LHCN-M2 (cell line): ENCODE results near the gene CDC42EP1. TPM values are rescaled to one million over a fixed set of nuclear protein-coding genes. Genes with fewer than 3 reads are reported as not detected.
"Not testable (repeated sequence)": the region's sequence is repeated elsewhere in the genome, so short reads cannot be mapped to it uniquely, and the experiment has no call there.

ENCODE experiments used
- DNase-seq: peaks from one replicate; pipeline ENCODE4 v3.0.0-alpha.2; 2012; ENCODE audit warnings: low read depth
- polyA plus RNA-seq: library from polyadenylated mRNA; unstranded; fragments of >200 nt; gene quantifications from one replicate; pipeline ENCODE4 v1.2.1, GENCODE V29; 2012; ENCODE audit warnings: missing spikeins
- total RNA-seq: library from RNA; depleted of rRNA; stranded (reverse); fragments of >200 nt; gene quantifications from 2 replicates; pipeline ENCODE4 v1.2.3, GENCODE V29; 2014; rRNA removed

Gene CDC42EP1, protein sequence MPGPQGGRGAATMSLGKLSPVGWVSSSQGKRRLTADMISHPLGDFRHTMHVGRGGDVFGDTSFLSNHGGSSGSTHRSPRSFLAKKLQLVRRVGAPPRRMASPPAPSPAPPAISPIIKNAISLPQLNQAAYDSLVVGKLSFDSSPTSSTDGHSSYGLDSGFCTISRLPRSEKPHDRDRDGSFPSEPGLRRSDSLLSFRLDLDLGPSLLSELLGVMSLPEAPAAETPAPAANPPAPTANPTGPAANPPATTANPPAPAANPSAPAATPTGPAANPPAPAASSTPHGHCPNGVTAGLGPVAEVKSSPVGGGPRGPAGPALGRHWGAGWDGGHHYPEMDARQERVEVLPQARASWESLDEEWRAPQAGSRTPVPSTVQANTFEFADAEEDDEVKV
- 49.0 and 52.9 TPM in 2 replicates for total RNA-seq
- 98.5 TPM for polyA plus RNA-seq

GRCh38 chr22:37559901-37560607, at the start of gene CDC42EP1:
Gene CDC42EP1, plus strand, starts transcription at chr22:37560480. Its CDS starts 5,870 bp downstream, at chr22:37566350.
- peak; percentile 65 for DNase-seq

- no peak for DNase-seq
Measured at GRCh38 chr22:37511395-37512104, 48.7 kb upstream of the CDC42EP1 start.

- no peak for DNase-seq
Measured at GRCh38 chr22:37514526-37515051, 45.7 kb upstream of the CDC42EP1 start.

GRCh38 chr22:37515901-37516300, 44.4 kb upstream of the CDC42EP1 start:
- DNase-seq, result no peak

DNA sequence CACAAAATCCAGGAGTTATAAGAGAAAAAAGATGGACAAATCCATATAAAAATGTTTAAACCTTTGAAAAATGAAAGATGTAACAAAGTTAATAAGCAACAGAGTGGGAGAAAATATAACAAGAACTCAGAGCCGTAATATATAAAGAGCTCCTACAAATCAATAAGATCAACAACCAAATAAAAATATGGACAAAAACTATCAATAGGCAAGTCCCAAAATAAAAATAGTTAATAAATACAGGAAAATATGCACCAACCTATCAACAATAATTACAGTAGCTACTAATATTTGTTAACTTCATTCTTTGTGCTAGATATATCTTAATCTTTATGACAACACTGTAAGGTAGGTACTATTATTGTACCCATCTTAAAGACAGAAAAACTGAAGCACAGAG, 43.8 kb upstream of the CDC42EP1 start:
- no peak for DNase-seq

GRCh38 chr22:37517826-37518450, 42.3 kb upstream of the CDC42EP1 start:
- DNase-seq, result no peak

DNA sequence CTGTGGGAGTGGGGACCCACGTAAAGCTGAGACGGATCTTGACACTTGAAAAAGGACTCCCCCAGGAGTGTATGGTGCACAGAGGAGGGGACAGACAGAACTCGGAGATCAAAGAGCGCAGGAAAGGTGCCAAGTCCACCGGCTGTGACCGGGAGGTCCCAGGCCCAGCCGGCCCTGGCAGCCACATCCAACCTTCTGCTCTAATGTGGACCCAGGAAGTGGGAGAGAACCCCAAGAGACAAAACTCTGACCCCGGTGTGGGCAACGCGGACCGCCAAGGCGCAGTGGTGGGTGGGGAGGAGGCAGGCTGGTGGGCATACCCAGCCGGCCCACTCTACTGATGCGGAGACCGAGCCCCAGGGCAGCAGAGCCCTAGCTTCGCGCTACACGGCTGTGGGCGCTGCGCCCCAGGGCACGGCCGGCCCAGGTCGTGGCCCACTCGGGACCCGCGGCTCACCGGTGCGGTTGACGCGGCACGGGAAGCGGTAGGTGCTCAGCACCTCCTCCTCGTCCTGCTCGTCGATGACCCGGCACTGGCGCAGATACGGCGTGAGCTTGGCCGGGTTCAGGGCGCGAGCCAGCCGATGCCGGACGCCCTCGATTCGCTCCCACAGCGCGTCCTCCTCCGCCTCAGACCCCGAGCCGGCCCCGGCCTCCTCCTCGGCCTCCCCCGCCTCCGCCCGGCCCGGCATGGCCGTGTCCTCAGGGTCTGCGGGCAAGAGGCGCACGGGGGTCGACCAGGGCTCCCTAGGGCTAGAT, 41.6 kb upstream of the CDC42EP1 start:
- no peak for DNase-seq

DNA sequence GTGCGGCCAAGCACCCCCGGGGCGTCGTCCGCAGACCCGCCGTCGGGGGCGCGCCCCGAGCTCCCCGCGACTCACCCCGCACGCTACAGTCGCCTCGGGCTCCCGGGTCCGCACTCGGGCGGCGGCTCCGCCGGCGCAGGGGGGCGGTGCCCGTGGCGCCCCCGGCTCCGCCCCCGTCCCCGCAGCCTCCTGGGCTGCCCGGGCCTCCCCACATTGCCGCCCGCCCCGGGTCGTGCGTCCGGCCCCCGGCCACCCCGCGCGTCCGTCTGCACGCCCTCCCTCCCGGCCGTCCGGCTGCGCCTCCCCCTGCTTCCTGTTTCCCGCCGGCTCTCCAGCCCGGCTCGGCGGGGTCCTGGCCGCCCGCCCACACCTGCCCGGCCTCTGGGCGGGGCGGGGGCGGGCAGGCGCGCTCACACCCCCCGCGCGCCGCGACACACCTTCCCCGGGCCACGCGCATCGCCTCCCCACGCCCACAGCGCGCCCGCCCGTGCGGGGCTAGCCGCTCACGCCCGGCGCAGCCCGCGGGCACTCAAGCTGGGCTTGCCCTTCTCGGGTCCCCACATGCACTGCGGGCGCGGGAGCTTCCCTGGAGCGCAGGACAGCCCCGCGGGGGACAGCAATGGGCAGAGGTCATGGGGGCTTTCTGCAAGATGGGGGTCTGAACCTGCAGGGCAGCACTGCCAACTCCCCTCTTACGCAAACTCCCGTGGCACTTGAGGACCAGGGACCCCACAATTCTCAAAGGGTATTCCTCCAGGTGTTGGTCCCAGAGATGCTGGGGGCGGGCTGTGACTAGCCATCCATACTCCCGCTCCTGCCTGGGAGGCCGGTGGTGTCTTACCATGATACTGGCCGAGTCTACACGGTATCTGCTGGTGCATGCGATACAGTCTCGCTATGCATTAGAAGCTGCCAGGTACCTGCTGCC, 40.7 kb upstream of the CDC42EP1 start, which contains the start of gene CARD10:
TSS of gene CARD10 (minus strand) at position 148 of the 928 bp plus-strand sequence. CDS start 215 bp downstream, outside the sequence.
- DNase-seq, result no peak

GRCh38 chr22:37520776-37521191, 39.5 kb upstream of the CDC42EP1 start:
- no peak for DNase-seq

DNA sequence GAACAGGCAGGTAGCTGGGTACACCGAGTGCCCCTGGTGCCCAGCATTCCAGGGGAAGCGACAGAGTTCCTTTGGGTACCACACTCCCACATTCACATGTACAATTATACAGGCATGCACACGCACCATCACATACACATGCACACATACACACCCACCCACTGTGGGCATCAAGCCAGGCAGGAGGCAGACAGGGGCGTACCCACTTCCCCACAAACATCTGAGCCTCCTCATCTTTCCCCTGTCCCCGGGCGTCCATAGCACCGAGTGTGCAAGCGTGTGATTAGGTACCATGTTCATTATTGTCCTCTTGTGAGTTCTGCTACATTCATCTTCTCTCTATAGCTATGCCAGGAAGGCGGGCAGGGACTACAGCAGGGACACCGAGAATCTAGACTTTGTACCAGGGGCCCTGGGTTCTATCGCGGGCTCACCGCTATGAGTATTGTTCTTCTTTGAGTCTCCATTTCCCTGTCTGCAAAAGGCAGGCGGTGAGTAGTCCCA, 39.0 kb upstream of the CDC42EP1 start:
- no peak for DNase-seq

- DNase-seq, result no peak
Measured at GRCh38 chr22:37522482-37522881, 37.8 kb upstream of the CDC42EP1 start.

DNA sequence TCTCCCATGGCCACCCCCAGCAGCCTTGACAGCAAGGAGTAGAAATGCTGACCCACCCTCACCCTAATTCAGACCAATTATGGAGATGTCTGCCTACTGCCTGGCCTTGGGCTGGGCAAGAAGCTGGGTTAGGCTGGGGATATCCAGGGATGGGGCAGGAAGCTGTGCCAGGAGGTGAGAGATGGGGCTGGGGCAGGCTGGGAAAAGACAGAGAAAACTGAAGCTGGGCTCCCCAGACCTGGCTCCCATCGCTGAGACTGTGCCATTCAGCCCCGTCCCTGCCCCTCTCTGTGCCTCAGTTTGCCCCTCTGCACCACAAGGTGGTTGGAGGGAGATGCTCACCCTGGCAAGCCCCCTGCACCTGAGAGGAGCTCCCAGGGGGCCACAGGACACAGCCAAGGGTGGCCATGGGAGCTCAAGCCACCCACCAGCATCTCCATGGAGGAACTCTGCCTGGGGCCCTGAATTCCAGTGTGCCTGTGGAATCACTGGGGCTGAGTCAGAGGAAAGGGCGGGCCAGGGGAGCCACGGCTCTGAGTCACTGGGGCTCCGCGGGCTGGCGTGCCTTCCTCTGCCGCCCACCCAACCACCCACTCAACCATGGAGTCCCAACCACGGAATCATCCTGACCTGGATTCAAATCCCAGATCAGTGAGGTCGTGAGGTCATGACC, 35.1 kb upstream of the CDC42EP1 start:
- DNase-seq, result peak; percentile 87

DNA sequence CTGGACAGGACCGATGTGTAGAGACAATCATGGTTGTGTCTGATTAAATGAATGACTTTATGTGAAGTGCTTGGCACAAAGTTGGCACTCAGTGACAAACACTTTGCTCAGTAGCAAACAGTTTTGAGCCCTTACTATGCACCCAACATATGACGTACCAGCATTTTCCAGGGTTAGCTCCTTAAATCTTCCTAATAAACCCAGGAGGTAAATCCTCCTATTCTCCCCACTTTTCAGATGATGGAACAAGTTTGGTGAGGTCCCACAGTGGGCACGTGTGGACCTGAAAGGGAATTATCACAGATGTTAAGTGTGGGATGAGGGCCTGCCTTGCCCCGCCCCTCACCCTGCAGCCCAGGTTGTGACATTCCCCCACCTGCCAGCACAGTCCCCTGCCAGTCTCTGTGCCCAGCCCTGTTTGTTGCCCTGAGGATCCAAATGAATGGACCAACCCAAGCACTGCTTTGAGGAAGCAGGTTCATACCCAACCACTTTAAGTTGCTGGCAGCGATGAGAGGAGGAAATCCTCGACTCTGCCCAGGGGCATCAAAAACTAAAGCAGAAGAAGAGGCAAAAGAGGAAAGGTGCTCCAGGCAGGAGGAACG, 34.4 kb upstream of the CDC42EP1 start:
- DNase-seq, result no peak

- DNase-seq, result peak; percentile 96
Measured at GRCh38 chr22:37526376-37526775, 33.9 kb upstream of the CDC42EP1 start.

- DNase-seq, result peak; percentile 27
Measured at GRCh38 chr22:37527081-37527752, 33.1 kb upstream of the CDC42EP1 start.

DNA sequence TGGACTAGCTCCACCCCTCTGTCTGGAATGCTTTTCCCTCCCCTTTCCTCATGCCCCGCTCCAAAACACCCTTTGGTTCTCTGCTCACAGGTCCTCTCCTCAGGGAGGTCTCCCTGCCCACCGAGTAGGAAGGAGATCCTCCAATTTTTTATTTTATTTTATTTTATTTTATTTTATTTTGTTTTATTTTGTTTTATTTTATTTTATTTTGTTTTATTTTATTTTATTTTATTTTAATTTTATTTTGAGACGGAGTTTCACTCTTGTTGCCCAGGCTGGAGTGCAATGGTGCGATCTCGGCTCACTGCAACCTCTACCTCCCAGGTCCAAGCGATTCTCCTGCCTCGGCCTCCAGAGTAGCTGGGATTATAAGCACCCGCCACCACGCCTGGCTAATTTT, 32.3 kb upstream of the CDC42EP1 start:
- not testable (repeated sequence) for DNase-seq

- DNase-seq, result no peak
Measured at GRCh38 chr22:37529652-37530345, 30.5 kb upstream of the CDC42EP1 start.
